Measurements from ENCODE around the gene GJD4. TPM values are rescaled to one million over a fixed set of nuclear protein-coding genes. Genes with fewer than 3 reads are reported as not detected.

The GJD4 gene
- total and polyA plus RNA-seq, 2 donors (not counting 3 experiments of a cell fraction or from before 2014, with no cell fraction given): not detected

GRCh38 chr10:35555962-35556930 is 48.9 kb upstream of the GJD4 start:
- Histone ChIP-seq H2AFZ (ENCODE audit: low read depth, low read length) (no peak overlapping the region), H3K9ac (replicated peaks; ENCODE audit: extremely low read depth, insufficient read depth, low read length) (no peak overlapping the region), H3K27me3 (ENCODE audit: control insufficient read depth in 2 of 2, insufficient read depth in 2 of 2, low read length in 2 of 2) (no peaks in the 10 kb centered on the region), H3K4me1 (ENCODE audit: control insufficient read depth, extremely low read depth, insufficient read depth, low read length) (peaks cover 8% of the 10 kb centered on the region), H4K20me1 (replicated peaks; ENCODE audit: control insufficient read depth, extremely low read depth, insufficient read depth, low read length) (no peaks in the 10 kb centered on the region), H3K4me3 (replicated peaks in 1 of 3; ENCODE audit: insufficient read depth in 1 of 3, low read depth in 1 of 3, low read length in 3 of 3) (no peak overlapping the region), H3K9me3 (replicated peaks; ENCODE audit: control insufficient read depth, insufficient read depth, low read length) (no peaks in the 10 kb centered on the region), H3K9me1 (replicated peaks; ENCODE audit: control insufficient read depth, extremely low read depth, insufficient read depth, low read length) (no peaks in the 10 kb centered on the region), H3K27ac (ENCODE audit: insufficient read depth, low read depth, low read length) (no peak overlapping the region), H3K36me3 (ENCODE audit: control insufficient read depth in 2 of 2, extremely low read depth in 1 of 2, insufficient read depth in 2 of 2, low read length in 2 of 2) (peaks cover 0 to 6% of the 10 kb centered on the region in 2 experiments), H3K4me2 (ENCODE audit: insufficient read depth, low read length) (no peak overlapping the region), H3K79me2 (ENCODE audit: control insufficient read depth, insufficient read depth, low read length) (no peaks in the 10 kb centered on the region)
- ChIA-PET CTCF (interaction anchor here (0.6 to 1.4 kb wide), 3 partner anchors 8 to 242 kb away, joined by 3 to 6 read pairs (median 4); no protein-coding TSS in a partner anchor), POLR2A (no interaction called here)
- intact Hi-C loops (cut with micrococcal nuclease): no loop called here
- no peak for DNase-seq (ENCODE audit: low read depth, low spot score)
- TF ChIP-seq POLR2A (IDR thresholded peaks at IDR 0.05; ENCODE audit: low read depth, low read length): no peak
- no peak for TF ChIP-seq POLR2AphosphoS5 (IDR thresholded peaks at IDR 0.05; ENCODE audit: insufficient read depth, low read depth, low read length)
- no peak for TF ChIP-seq EZH2 (IDR thresholded peaks at IDR 0.05; ENCODE audit: borderline replicate concordance, low read depth, low read length, severe bottlenecking)
- TF ChIP-seq MAX (IDR thresholded peaks at IDR 0.05; ENCODE audit: insufficient read depth, insufficient read length): no peak
- TF ChIP-seq MYC (IDR thresholded peaks at IDR 0.05; ENCODE audit: low read depth, low read length): no peak
- no peak for TF ChIP-seq CTCF (IDR thresholded peaks at IDR 0.05; ENCODE audit: extremely low read depth in 1 of 2, insufficient read depth in 1 of 2, low read depth in 1 of 2, low read length in 2 of 2)
- TF ChIP-seq GATA2 (IDR thresholded peaks at IDR 0.05; ENCODE audit: insufficient read depth, insufficient read length, low read depth, low read length): no peak
- TF ChIP-seq JUN (IDR thresholded peaks at IDR 0.05; ENCODE audit: borderline replicate concordance, insufficient read depth, insufficient read length, low read depth): no peak
- no peak for TF ChIP-seq FOS (IDR thresholded peaks at IDR 0.05; ENCODE audit: borderline replicate concordance, insufficient read depth, low read length)
- no TSS peak for BruUV-seq (replicated peaks)
- dilution Hi-C loops (cut with MboI; ENCODE audit: extremely low pct_ligation_motif_present, low sequenced_read_pairs): no loop called here
- no peak for FAIRE-seq
